Psoas muscle (tissue), 8 donors: Measurements from ENCODE around the gene DAPK3. TPM values are rescaled to one million over a fixed set of nuclear protein-coding genes. Genes with fewer than 3 reads are reported as not detected.
"Not testable (repeated sequence)": the region's sequence is repeated elsewhere in the genome, so short reads cannot be mapped to it uniquely, and the experiment has no call there.

ENCODE experiments used
- ATAC-seq, 4 donors: fragments of 200-7000 bp; cut with Tn5 transposase; one replicate each; pipeline ENCODE4 v1.9.1; 2020; ENCODE audit warnings: moderate library complexity in 3 of 4, mild to moderate bottlenecking in 2 of 4
- DNase-seq, 2 donors: peaks; one replicate each; pipeline ENCODE4 v3.0.0-alpha.2; 2020
- H3K27ac ChIP-seq: fragments of 200-600 bp; one replicate; pipeline ENCODE4 v1.8.0; 2022
- H3K27me3 ChIP-seq, 3 donors: fragments of 200-600 bp in 1 of 3; one replicate each; pipeline versions ENCODE4 v1.6.1 to v1.8.0; 2013 to 2022; ENCODE audit warnings: low read length in 2 of 3, mild to moderate bottlenecking in 2 of 3, moderate library complexity in 1 of 3; ENCODE audit not compliant: insufficient read depth in 3 of 3
- H3K36me3 ChIP-seq, 2 donors: fragments of 200-600 bp in 1 of 2; one replicate each; pipeline versions ENCODE4 v1.6.1 to v1.8.0; 2013 to 2022; ENCODE audit warnings: low read depth in 1 of 2, mild to moderate bottlenecking in 1 of 2, moderate library complexity in 1 of 2; ENCODE audit not compliant: insufficient read depth in 1 of 2
- H3K4me1 ChIP-seq: fragments of 200-600 bp; one replicate; pipeline ENCODE4 v1.8.0; 2022
- H3K4me3 ChIP-seq: fragments of 200-600 bp; one replicate; pipeline ENCODE4 v1.8.0; 2022; ENCODE audit warnings: mild to moderate bottlenecking
- H3K9me3 ChIP-seq: fragments of 200-600 bp; one replicate; pipeline ENCODE4 v1.8.0; 2022
- WGBS, 3 donors: extraction: QIAGEN DNeasy Blood & Tissue Kit; methylation state at CpG; one replicate each; pipeline versions ENCODE4 v1.1.6 to v1.1.7; 2013; 5-methylcytosine and 5-hydroxymethylcytosine counted together
- intact Hi-C, 2 donors: fragments of 100-400 bp; cut with DNase I; formaldehyde crosslinking; loops; one replicate each; pipeline versions ENCODE4 v1.11.0 to v1.14.2; 2022
- polyA plus RNA-seq, 3 donors: library from polyadenylated mRNA; stranded (reverse); fragments of 200-250 nt; gene quantifications; one replicate each; pipeline ENCODE4 v1.2.3, GENCODE V29; 2013
- total RNA-seq, 4 donors: library from RNA; stranded (reverse); fragmentation: NEBNext Ultra II Directional in 2 of 4; extraction: Animal tissue kit (Norgen Biotek cat#: 25700) in 2 of 4; gene quantifications; one replicate each; pipeline versions ENCODE4 v1.2.1 to v1.2.4, GENCODE V29; 2021 to 2023
- TF ChIP-seq, protein P1 (sequence below): fragments of 200-600 bp; IDR thresholded peaks from one replicate; pipeline ENCODE4 v1.8.0; 2022; ENCODE audit warnings: antibody characterized with exemption
- donor health status: healthy with polysubstance abuse.
- donor health status: DM: no; HTN: no; CAD: no; lungs with moderate emphysema.
- donor health status: Bipolar disorder and iron deficiency.
- donor health status: healthy.
- donor health status: DM: yes; HTN: yes; CAD: no.
- donor health status: DM: no; HTN: no; CAD: no.
- donor health status: DM: no; HTN: no; CAD: no.
- donor health status: DM: yes; HTN: yes; CAD: no.

Gene DAPK3
- total and polyA plus RNA-seq, 7 donors = 92.6 to 176 (median 142) TPM

DNA sequence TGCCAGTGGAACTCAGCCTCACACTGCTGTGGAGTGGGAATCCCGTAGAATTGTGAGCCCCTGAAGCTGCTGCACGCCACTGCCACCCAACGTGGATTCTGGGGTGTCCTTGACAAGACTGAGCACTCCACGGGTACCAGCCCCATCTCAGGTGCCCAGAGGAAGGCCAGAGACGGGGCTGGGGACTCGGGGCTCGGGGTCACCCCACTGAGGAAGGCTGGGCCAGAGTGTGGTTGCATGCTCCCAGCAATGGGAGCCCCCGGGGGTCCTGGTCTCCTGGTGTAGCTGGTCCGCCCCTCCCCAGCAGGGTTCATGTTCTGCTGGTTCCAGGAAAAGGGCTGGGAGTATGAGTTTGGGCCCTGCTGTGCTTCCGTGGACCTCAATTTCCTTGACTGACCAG, 15.2 kb downstream of the DAPK3 start:
- WGBS, 3 donors = 81 to 89% (median 87%) methylated on average over 10 of the region's 10 CpGs
- no peaks in the 10 kb centered on the region for H3K27me3 ChIP-seq
- no peak overlapping the region for H3K4me3 ChIP-seq
- DNase-seq (no peak), ATAC-seq (no peak)
- no peaks in the 10 kb centered on the region for H3K9me3 ChIP-seq
- H3K36me3 ChIP-seq = peaks cover 11 to 49% of the 10 kb centered on the region in 2 donors
- intact Hi-C loops = no loop called here
- H3K27ac ChIP-seq = peak overlapping the region; percentile 99
- TF ChIP-seq, protein P1, sequence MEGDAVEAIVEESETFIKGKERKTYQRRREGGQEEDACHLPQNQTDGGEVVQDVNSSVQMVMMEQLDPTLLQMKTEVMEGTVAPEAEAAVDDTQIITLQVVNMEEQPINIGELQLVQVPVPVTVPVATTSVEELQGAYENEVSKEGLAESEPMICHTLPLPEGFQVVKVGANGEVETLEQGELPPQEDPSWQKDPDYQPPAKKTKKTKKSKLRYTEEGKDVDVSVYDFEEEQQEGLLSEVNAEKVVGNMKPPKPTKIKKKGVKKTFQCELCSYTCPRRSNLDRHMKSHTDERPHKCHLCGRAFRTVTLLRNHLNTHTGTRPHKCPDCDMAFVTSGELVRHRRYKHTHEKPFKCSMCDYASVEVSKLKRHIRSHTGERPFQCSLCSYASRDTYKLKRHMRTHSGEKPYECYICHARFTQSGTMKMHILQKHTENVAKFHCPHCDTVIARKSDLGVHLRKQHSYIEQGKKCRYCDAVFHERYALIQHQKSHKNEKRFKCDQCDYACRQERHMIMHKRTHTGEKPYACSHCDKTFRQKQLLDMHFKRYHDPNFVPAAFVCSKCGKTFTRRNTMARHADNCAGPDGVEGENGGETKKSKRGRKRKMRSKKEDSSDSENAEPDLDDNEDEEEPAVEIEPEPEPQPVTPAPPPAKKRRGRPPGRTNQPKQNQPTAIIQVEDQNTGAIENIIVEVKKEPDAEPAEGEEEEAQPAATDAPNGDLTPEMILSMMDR = no peak
- H3K4me1 ChIP-seq = peaks cover 49% of the 10 kb centered on the region

DNA sequence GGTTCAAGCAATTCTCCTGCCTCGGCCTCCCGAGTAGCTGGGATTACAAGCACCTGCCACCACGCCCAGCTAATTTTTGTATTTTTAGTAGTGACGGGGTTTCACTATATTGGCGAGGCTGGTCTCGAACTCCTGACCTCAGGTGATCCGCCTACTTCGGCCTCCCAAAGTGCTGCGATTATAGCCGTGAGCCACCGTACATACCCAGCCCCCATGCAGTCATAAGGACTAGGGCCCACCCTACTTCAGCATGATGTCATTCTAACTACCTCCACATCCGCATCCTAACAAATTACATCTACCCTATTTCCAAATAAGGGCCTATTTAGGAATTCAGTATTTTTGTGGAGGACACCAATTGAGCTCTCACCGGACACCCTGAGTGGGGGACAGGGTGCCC, 15.6 kb downstream of the DAPK3 start:
- peaks cover 11 to 45% of the 10 kb centered on the region in 2 donors for H3K36me3 ChIP-seq
- H3K9me3 ChIP-seq, H3K27me3 ChIP-seq, ATAC-seq, DNase-seq, intact Hi-C loops, H3K4me3 ChIP-seq: not testable (repeated sequence)
- 64 to 87% (median 72%) methylated on average over 13 of the region's 13 CpGs for WGBS, 3 donors
- peak overlapping the region; percentile 99 for H3K27ac ChIP-seq
- peaks cover 49% of the 10 kb centered on the region for H3K4me1 ChIP-seq

DNA sequence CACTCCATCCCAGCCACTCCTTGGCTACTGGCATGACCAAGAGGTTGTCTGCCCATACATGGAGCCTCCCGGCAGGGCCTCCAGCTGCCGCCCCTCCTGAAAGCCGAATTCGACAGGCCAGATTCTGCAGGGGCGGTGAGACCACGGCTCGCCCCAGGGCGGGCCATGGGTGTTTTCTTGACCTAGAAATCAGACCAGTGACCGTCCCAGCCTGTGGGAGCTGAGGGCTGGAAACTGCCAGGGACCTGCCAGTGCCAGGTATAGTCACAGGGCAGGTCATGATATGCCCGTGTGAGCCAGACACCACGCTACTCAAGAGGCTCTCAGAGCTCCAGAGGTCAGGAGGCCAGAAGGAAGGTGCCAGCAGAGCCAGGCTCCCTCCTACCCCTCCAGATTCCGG, 16.8 kb downstream of the DAPK3 start:
- DNase-seq = no peak
- intact Hi-C loops = no loop called here
- H3K9me3 ChIP-seq = no peaks in the 10 kb centered on the region
- no peak overlapping the region for H3K4me3 ChIP-seq
- peaks cover 51% of the 10 kb centered on the region for H3K4me1 ChIP-seq
- 35 to 57% (median 35%) methylated on average over 12 of the region's 12 CpGs for WGBS, 3 donors
- peaks cover 8 to 33% of the 10 kb centered on the region in 2 donors for H3K36me3 ChIP-seq
- TF ChIP-seq, protein P1 = no peak
- no peaks in the 10 kb centered on the region for H3K27me3 ChIP-seq
- ATAC-seq = peak in 3 of 4 donors; percentile 8 to 33 (median 11)
- peak overlapping the region; percentile 99 for H3K27ac ChIP-seq

DNA sequence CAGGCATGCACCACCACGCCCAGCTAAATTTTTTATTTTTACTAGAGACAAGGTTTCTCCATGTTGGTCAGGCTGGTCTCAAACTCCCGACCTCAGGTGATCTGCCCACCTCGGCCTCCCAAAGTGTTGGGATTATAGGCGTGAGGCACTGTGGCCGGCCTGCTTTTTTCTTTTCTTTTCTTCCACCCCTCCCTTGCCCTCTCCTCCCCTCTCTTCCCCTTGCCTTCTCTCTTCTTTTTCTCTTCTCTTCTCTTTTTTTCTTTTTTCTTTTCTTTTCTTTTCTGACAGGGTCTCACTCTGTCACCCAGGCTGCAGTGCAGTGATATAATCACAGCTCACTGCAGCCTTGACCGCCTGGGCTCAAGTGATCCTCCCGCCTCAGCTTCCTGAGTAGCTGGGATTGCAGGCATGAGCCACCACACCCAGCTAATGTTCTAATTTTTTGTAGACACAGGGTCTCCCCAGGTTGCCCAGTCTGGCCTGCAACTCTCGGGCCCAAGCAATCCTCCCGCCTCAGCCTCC, 18.1 kb downstream of the DAPK3 start:
- WGBS, 3 donors = 56 to 72% (median 59%) methylated on average over 9 of the region's 9 CpGs
- intact Hi-C loops, H3K4me3 ChIP-seq, DNase-seq, H3K9me3 ChIP-seq, ATAC-seq, H3K27me3 ChIP-seq: not testable (repeated sequence)
- Histone ChIP-seq H3K36me3 (peaks cover 3 to 21% of the 10 kb centered on the region in 2 donors), H3K4me1 (peaks cover 41% of the 10 kb centered on the region), H3K27ac (peak overlapping the region; percentile 99)

DNA sequence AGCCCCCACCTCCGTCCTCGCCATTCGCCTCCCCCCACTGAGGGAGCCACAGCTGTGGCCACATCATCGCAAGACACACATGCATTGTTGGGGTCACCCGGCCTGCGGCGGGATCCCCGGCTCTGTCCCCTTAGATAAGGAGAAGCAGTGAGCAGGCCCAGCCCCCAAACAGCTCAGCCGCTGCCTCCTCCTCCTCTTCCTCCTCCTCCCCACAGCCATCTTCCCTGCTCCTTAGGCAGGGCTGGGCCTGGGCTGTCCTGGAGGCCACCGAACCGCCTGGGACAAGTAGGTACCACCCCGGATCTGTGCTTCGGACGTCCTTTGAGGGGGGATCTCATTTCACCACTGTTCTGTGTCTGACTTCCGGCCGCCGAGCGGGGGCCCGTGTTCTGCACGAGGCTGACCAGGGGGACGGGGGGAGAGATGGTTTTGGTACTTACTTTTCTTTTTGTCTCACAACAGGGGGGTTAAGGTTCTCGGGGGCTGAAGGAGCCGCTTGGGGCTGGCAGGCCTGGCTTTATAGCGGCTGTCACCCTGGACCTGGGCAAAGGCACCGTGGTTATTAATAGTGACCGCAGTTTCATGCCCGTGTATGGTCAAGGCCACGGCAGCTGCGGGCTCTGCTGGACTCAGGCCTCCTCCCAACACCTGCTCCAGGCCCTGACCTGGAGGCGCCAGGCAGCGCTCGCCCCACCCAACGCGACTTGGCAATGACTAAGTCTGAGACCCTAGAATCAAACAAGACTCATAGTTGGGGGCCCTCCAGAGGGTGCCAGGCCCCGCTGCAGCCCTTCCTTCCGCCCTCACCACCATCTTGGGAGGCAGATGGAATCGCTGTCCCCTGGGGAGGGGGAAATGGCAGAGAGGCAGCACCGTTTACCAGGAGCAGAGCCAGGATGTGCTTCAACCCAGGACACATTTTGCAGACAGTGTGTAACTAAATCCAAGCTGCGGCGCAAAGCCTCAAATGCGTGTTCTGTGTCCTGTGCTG, 19.7 kb downstream of the DAPK3 start:
- ATAC-seq (peak; percentile 74 to 81 (median 77)), DNase-seq (peak; percentile 80 to 93)
- Histone ChIP-seq H3K4me3 (peak overlapping the region; percentile 84), H3K27me3 (no peaks in the 10 kb centered on the region), H3K36me3 (peaks cover 3 to 7% of the 10 kb centered on the region in 2 donors), H3K27ac (peak overlapping the region; percentile 99), H3K9me3 (no peaks in the 10 kb centered on the region), H3K4me1 (peaks cover 42% of the 10 kb centered on the region)
- TF ChIP-seq, protein P1 = no peak
- WGBS, 3 donors = 12 to 22% (median 14%) methylated on average over 34 to 41 of the region's 41 CpGs
- intact Hi-C loops = loop anchor here in 1 of 2 donors (2.0 kb wide), 1 partner anchor 34 kb away; the partner anchor contains the start of gene EEF2
